Neural progenitor cell (in vitro differentiated cells): Measurements from ENCODE around the gene CTIF. TPM values are rescaled to one million over a fixed set of nuclear protein-coding genes. Genes with fewer than 3 reads are reported as not detected.

Source experiments
- DNase-seq: peaks from one replicate; pipeline ENCODE4 v3.0.0-alpha.2; 2016; ENCODE audit warnings: low spot score
- H2AFZ ChIP-seq: fragments of 200-600 bp; sonication (generic); replicated peaks from 2 replicates; pipeline ENCODE4 v1.6.1; 2016; ENCODE audit warnings: antibody characterized with exemption
- H3F3A ChIP-seq: fragments of 200-600 bp; sonication (generic); 2 replicates; pipeline ENCODE4 v1.6.1; 2016; ENCODE audit warnings: antibody characterized with exemption, low read depth
- H3K27ac ChIP-seq: fragments of 200-600 bp; sonication (generic); 2 replicates; pipeline ENCODE4 v1.5.1; 2016; ENCODE audit warnings: mild to moderate bottlenecking
- H3K27me3 ChIP-seq: fragments of 200-600 bp; sonication (generic); 2 replicates; pipeline ENCODE4 v1.6.1; 2016; ENCODE audit warnings: mild to moderate bottlenecking, moderate library complexity
- H3K36me3 ChIP-seq: fragments of 200-600 bp; sonication (generic); 2 replicates; pipeline ENCODE4 v1.5.1; 2016
- H3K4me1 ChIP-seq: fragments of 200-600 bp; sonication (generic); 2 replicates; pipeline ENCODE4 v1.6.1; 2016; ENCODE audit warnings: mixed run types
- H3K4me2 ChIP-seq: fragments of 200-600 bp; sonication (generic); 2 replicates; pipeline ENCODE4 v1.6.1; 2016
- H3K4me3 ChIP-seq: fragments of 200-600 bp; sonication (generic); 2 replicates; pipeline ENCODE4 v1.5.1; 2016
- H3K79me2 ChIP-seq: fragments of 200-600 bp; sonication (generic); 2 replicates; pipeline ENCODE4 v1.6.1; 2016; ENCODE audit warnings: low read depth
- H3K9ac ChIP-seq: fragments of 200-600 bp; sonication (generic); 2 replicates; pipeline ENCODE4 v1.6.1; 2016
- H3K9me3 ChIP-seq: fragments of 200-600 bp; sonication (generic); 2 replicates; pipeline ENCODE4 v1.5.1; 2016; ENCODE audit warnings: low read depth
- H4K20me1 ChIP-seq: fragments of 200-600 bp; sonication (generic); 2 replicates; pipeline ENCODE4 v1.6.1; 2016; ENCODE audit warnings: low read depth
- H3K27ac Mint-ChIP-seq: 3 replicates; pipeline ENCODE4 v1.8.0; 2021; ENCODE audit warnings: mixed read lengths
- H3K27me3 Mint-ChIP-seq: 2 replicates; pipeline ENCODE4 v1.8.0; 2022; ENCODE audit warnings: low read depth, mild to moderate bottlenecking, inconsistent platforms, moderate library complexity, mixed read lengths; ENCODE audit not compliant: insufficient read depth
- H3K36me3 Mint-ChIP-seq: 3 replicates; pipeline ENCODE4 v1.8.0; 2021; ENCODE audit warnings: mixed read lengths
- H3K4me1 Mint-ChIP-seq: 3 replicates; pipeline ENCODE4 v1.8.0; 2021; ENCODE audit warnings: mixed read lengths
- H3K4me3 Mint-ChIP-seq: 3 replicates; pipeline ENCODE4 v1.8.0; 2021; ENCODE audit warnings: mild to moderate bottlenecking, moderate library complexity, mixed read lengths
- H3K9me3 Mint-ChIP-seq: 3 replicates; pipeline ENCODE4 v1.8.0; 2020; ENCODE audit warnings: mixed read lengths
- CTCF ChIP-seq: fragments of 200-600 bp; sonication (generic); IDR thresholded peaks from 2 replicates; pipeline ENCODE4 v1.5.1; 2017; ENCODE audit warnings: antibody characterized with exemption, mild to moderate bottlenecking
- EZH2 ChIP-seq: fragments of 200-600 bp; sonication (generic); IDR thresholded peaks from 2 replicates; pipeline ENCODE4 v1.6.1; 2017; ENCODE audit warnings: antibody characterized with exemption, mild to moderate bottlenecking, moderate library complexity
- EZH2phosphoT487 ChIP-seq: fragments of 200-600 bp; sonication (generic); IDR thresholded peaks from 2 replicates; pipeline ENCODE4 v1.6.1; 2017; ENCODE audit warnings: antibody characterized with exemption
- total RNA-seq: library from RNA; depleted of rRNA; stranded (reverse); fragments of >200 nt; gene quantifications from 2 replicates; pipeline ENCODE4 v1.2.3, GENCODE V29; 2015; ENCODE audit warnings: low replicate concordance

The CTIF gene
- total RNA-seq, 1 donor from 2014 or later: 17.6 TPM

- Mint-ChIP-seq H3K36me3 (no peaks in the 10 kb centered on the region), H3K4me3 (no peak overlapping the region), H3K4me1 (peaks cover 39% of the 10 kb centered on the region), H3K27ac (no peak overlapping the region), H3K9me3 (peaks cover 4% of the 10 kb centered on the region), H3K27me3 (no peaks in the 10 kb centered on the region)
- Histone ChIP-seq H3K4me3 (no peak overlapping the region), H3K9ac (no peak overlapping the region), H3K27me3 (no peaks in the 10 kb centered on the region), H3K4me1 (peaks cover 32% of the 10 kb centered on the region), H3K36me3 (no peaks in the 10 kb centered on the region), H3K79me2 (no peaks in the 10 kb centered on the region), H3K4me2 (no peak overlapping the region), H3F3A (peaks cover 18% of the 10 kb centered on the region), H4K20me1 (peaks cover under 1% of the 10 kb centered on the region), H3K9me3 (no peaks in the 10 kb centered on the region), H2AFZ (no peak overlapping the region), H3K27ac (no peak overlapping the region)
- DNase-seq: no peak
- no peak for TF ChIP-seq EZH2
- no peak for TF ChIP-seq EZH2phosphoT487
- no peak for TF ChIP-seq CTCF
These were observed 62.5 kb downstream of the CTIF start for GRCh38 chr18:48601343-48601742.

DNA sequence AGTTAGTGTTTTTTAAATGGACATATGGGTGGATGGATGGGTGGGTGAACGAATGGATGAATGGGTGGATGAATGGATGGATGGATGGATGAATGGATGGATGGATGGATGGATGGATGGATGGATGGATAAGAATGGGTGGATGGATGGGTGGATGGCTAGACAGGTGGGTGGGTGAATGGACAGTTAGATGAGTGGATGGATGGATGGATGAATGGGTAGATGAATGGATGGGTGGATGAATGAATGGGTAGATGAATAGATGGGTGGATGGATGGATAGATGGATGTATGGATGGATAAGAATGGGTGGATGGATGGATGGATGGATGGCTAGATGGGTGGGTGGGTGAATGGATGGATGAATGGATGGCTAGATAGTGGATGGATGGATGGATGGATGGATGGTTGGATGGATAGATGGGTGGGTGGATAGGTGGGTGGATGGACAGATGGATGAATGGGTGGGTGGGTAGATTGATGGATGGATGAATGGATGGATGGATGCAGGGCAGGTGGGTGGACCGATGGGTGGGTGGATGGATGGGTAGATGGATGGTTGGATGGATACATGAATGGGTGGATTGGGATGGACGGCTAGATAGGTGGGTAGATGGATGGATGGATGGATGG, 64.0 kb downstream of the CTIF start:
- TF ChIP-seq CTCF (no peak), EZH2 (no peak), EZH2phosphoT487 (no peak)
- Histone ChIP-seq H3K4me1 (peaks cover 45% of the 10 kb centered on the region), H3K4me2 (no peak overlapping the region), H3K9ac (no peak overlapping the region), H3K27ac (no peak overlapping the region), H3K4me3 (no peak overlapping the region), H3K27me3 (no peaks in the 10 kb centered on the region), H2AFZ (no peak overlapping the region), H3F3A (peaks cover 27% of the 10 kb centered on the region), H4K20me1 (peaks cover 13% of the 10 kb centered on the region), H3K79me2 (no peaks in the 10 kb centered on the region), H3K9me3 (no peaks in the 10 kb centered on the region), H3K36me3 (no peaks in the 10 kb centered on the region)
- H3K27ac Mint-ChIP-seq: no peak overlapping the region
- peaks cover 43% of the 10 kb centered on the region for H3K4me1 Mint-ChIP-seq
- no peaks in the 10 kb centered on the region for H3K36me3 Mint-ChIP-seq
- H3K27me3 Mint-ChIP-seq: no peaks in the 10 kb centered on the region
- no peak overlapping the region for H3K4me3 Mint-ChIP-seq
- DNase-seq: no peak
- peaks cover 4% of the 10 kb centered on the region for H3K9me3 Mint-ChIP-seq

DNA sequence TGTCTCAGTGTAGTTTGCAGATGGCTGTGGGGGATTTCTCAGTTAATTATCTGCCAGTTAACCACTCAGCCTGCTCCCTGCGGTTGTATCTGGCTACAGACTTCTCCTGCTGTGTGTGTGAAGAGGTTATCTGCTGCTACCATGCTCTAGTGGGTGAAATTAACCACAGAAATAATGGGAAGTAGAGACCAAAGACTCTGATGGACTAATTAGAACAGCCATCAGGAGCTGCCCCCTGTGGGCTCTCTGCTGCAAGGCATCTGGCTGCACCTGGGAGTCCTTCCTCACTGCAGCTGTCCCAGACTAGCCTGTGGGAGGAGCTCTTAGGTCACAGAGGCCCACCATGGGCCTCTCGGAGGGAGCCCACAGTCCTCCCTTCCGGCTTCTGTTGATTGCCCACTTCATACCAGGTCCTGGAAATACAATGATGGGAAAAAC, 66.6 kb downstream of the CTIF start:
- Histone ChIP-seq H2AFZ (no peak overlapping the region), H3K9ac (no peak overlapping the region), H3K79me2 (no peaks in the 10 kb centered on the region), H3F3A (peaks cover 27% of the 10 kb centered on the region), H3K9me3 (no peaks in the 10 kb centered on the region), H3K36me3 (no peaks in the 10 kb centered on the region), H3K4me3 (no peak overlapping the region), H3K27me3 (no peaks in the 10 kb centered on the region), H4K20me1 (peaks cover 13% of the 10 kb centered on the region), H3K4me1 (peaks cover 33% of the 10 kb centered on the region), H3K4me2 (peak overlapping the region; percentile 8), H3K27ac (peak overlapping the region; percentile 47)
- peaks cover 4% of the 10 kb centered on the region for H3K9me3 Mint-ChIP-seq
- H3K36me3 Mint-ChIP-seq: no peaks in the 10 kb centered on the region
- H3K4me3 Mint-ChIP-seq: no peak overlapping the region
- peaks cover 25% of the 10 kb centered on the region for H3K4me1 Mint-ChIP-seq
- peak; percentile 84 for DNase-seq
- TF ChIP-seq CTCF (peak; percentile 55), EZH2phosphoT487 (no peak)
- H3K27me3 Mint-ChIP-seq: no peaks in the 10 kb centered on the region
- no peak overlapping the region for H3K27ac Mint-ChIP-seq
